ENCODE results near the gene TPRG1L.

- TF ChIP-seq, protein P1, sequence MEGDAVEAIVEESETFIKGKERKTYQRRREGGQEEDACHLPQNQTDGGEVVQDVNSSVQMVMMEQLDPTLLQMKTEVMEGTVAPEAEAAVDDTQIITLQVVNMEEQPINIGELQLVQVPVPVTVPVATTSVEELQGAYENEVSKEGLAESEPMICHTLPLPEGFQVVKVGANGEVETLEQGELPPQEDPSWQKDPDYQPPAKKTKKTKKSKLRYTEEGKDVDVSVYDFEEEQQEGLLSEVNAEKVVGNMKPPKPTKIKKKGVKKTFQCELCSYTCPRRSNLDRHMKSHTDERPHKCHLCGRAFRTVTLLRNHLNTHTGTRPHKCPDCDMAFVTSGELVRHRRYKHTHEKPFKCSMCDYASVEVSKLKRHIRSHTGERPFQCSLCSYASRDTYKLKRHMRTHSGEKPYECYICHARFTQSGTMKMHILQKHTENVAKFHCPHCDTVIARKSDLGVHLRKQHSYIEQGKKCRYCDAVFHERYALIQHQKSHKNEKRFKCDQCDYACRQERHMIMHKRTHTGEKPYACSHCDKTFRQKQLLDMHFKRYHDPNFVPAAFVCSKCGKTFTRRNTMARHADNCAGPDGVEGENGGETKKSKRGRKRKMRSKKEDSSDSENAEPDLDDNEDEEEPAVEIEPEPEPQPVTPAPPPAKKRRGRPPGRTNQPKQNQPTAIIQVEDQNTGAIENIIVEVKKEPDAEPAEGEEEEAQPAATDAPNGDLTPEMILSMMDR (IDR thresholded peaks at IDR 0.05; ENCODE audit: insufficient read depth, low read depth, low read length): no peak
- TF ChIP-seq EZH2 (IDR thresholded peaks at IDR 0.05; ENCODE audit: insufficient read depth, low read length): no peak
Observed at GRCh38 chr1:3668148-3668547, 43.3 kb downstream of the TPRG1L start.
